GM21447 (cell line): ENCODE results near the gene TMEM109.

Experiments
- ATAC-seq: cut with Tn5 transposase; IDR thresholded peaks from one replicate; pipeline ENCODE4 v1.9.1; 2021; ENCODE audit not compliant: unreplicated experiment

Gene TMEM109

DNA sequence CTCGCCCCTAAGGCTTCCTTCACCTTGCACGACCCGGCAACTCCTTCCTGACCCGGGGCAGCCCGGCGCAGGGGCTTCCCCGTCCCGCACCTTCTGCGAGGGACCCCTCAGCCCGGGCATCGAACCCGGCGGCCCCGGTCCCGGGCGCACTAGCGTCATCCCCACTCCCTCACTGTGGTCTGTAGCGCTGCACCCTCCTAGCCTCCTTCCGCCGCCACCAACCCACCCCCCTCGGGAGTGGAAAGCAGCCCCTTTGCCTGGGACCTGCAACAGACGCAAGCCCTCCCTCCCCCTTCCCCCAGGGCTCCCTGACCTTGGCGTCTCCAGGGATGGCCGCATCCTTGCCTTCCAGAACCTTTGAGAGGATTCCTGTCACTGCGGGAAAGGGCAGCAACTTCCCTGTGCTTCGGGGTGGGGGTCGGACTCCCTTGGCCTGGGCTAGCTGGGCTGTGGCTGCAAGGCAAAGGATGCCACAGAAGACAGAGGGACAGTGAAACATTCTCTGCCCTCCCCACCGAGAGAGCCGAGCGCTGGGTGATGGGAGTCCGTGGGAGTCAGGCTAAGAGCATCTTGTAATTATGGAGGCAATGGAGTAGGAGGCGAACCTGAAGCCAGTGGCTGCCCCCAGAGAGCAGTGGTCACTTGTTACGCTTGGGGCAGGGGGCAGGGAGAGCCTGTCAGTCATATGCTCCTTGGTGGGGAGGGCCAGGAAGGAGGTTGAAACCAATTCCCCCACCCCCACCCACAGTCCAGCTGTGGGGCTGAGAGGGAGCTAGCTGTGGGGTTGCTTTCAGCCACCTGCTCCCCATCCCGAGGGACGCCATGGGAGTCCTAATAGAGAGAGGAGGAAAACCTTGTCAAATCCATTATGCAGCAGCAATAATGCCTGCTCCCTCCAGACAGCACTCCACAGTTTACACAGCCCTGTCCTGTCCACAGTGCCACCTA, 11.2 kb downstream of the TMEM109 start:
- no peak for ATAC-seq

DNA sequence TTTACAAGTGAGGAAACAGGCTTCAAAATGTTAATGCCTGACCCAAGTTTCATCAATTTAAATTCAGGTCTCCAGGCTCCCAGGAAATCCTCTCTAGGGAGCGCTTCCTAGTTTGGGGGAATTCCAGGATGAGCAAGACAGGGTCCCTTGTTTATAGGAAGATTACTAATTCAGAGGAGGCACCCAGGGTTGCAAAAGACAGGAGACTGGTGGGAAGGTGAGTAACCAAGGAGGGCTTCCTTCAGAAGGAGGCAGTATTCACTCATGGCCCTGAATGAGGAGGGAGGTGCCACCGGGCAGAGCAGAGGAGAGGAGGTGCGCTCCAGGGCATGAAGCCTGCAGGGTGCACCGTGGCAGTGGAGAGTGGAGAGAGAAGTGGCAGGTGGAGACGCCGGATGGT, 11.9 kb downstream of the TMEM109 start:
- no peak for ATAC-seq

DNA sequence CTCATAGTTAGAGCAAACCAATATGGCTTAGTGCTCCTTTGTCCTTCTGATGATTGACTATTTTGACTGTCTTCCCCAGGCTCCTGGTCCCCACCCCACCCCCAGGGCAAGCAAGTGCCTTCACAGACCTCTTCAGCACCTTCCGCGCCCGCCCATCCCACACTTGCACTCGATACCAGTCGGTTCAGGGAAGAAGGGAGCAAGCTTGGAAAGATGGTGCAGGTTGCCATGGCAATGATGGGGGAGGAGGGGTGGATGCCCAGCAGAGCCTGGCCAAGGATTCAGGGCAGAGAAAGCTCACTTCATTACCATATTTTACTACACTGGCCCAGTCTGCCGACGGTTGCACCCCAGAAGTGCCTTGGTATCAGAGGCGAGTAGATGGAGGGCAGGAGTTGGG, 12.5 kb downstream of the TMEM109 start:
- ATAC-seq = no peak

DNA sequence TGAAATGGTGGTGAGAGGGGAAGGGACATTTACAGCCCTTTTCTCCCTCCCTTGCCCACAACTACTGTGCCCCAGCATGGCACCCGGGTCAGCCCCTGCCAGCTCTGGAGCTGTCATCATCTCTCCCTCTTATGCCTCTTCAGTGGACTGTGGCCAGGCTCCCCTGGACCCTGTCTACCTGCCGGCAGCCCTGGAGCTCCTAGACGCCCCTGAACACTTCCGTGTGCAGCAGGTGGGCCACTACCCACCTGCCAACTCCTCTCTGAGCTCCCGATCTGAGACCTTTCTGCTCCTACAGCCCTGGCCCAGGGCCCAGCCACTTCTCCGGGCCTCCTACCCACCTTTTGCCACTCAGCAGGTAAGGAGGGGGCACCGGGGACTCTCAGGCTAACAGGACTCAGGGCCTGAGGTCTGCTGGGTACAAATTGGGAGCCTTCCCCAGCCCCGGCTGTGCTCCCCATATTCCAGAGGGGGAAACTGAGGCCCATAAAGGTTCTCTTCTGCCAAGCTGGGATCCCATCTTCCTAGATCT, 13.2 kb downstream of the TMEM109 start:
- ATAC-seq = no peak

DNA sequence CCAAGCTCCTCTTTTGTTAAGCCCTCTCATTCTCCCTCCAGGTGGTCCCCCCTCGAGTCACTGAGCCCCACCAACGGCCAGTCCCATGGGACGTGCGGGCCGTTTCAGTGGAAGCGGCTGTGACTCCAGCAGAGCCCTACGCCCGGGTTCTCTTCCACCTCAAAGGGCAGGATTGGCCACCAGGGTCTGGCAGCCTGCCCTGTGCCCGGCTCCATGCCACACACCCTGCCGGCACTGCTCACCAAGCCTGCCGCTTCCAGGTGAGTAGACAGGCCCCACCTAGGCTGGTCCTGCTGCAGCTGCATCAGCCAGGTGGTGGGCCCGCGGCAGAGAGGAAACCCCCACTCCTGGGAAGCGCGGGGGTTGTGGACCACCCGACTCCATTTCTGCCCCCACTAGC, 13.6 kb downstream of the TMEM109 start:
- no peak for ATAC-seq

DNA sequence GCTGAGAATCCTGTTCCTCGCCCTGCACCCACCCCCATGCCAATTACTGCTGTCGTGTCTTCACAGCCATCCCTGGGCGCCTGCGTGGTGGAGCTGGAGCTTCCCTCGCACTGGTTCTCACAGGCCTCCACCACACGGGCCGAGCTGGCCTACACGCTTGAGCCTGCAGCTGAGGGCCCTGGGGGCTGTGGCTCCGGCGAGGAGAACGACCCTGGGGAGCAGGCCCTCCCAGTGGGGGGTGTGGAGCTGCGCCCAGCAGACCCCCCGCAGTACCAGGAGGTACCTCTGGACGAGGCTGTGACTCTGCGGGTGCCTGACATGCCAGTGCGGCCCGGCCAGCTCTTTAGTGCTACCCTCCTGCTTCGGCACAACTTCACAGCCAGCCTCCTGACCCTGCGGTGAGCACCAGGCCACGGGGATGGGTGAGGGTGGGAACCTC, 14.6 kb downstream of the TMEM109 start:
- ATAC-seq = no peak

DNA sequence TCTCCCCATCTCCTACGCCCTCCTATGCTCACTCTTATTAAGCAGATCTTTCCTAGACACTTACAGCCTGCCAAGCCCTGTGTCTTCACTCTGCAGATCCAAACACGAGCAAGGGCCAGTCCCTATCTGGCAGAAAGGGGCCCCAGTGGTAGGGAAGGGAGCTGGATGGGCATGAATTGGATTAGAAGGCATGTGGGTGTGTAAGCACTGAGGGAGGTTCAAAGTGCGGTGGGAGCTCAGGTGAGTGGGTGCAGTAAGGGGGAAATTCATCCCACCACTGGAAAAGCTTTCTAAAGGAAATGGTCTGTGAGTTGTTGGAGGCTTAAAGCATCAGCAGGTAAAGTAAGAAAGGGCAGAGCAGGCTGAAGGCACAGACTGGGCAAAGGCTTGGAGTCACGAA, 15.8 kb downstream of the TMEM109 start:
- no peak for ATAC-seq

DNA sequence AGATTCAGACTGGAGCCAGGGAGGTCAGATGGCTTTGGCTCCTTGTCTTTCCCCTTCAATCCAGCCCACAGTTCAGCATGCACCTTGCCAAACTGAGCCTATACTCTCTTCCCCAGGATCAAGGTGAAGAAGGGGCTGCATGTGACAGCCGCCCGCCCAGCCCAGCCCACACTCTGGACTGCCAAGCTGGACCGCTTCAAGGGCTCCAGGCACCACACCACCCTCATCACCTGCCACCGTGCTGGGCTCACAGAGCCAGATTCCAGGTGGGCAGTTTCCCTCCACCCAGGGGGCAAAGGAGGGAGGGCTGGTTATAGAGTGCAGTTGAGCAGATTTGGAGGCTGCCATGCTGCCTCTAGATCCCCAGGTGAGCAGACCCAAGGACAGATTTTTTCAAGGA, 16.4 kb downstream of the TMEM109 start:
- ATAC-seq = no peak

DNA sequence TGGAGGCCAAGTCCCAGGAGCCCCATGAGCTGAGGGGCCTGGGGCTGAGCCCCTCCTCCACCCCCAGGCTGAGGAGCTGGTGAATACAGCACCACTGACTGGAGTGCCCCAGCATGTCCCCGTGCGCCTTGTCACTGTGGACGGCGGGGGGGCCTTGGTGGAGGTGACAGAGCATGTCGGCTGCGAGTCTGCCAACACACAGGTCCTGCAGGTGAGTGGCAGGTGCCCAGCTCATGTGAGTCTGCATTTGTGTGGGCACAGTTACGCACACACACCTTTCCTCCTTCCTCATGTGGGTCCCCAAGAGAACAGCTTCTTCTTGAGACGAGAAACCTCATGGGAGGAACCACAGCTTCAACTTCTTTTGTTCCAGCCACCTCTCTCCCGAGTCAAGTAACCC, 18.0 kb downstream of the TMEM109 start:
- no peak for ATAC-seq

DNA sequence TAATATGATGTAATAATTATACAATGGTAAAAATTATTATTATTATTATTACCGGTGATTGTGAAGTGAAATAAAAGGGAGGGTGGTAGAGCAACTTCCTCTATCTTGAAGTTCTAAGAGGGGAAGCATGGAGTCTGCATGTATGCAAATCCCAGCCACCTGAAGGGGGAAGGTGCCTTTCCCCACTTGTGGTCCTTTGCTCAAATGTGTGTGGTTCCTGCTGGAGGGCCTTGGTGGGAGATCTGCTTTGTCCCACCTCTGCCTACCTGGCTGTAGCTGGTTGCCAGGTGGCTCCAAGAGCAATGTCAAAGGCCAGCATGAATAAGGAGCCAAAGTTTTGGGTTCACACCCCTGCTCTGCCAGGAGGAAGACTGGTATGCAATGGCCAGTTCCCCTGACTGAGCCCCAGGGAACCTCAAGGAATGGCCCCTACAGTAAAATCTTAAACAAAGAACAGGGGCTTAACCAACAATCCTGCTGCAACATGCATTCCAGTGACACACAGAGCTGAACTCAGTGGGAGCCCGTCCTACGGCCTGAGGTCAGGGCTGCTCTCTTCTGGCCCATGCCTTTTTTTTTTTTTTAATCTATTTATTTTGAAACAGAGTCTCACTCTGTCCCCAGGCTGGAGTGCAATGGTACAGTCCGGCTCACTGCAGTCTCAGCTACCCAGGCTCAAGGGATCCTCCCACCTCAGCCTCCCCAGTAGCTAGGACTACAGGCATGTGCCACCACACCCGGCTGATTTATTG, 18.8 kb downstream of the TMEM109 start:
- no peak for ATAC-seq

DNA sequence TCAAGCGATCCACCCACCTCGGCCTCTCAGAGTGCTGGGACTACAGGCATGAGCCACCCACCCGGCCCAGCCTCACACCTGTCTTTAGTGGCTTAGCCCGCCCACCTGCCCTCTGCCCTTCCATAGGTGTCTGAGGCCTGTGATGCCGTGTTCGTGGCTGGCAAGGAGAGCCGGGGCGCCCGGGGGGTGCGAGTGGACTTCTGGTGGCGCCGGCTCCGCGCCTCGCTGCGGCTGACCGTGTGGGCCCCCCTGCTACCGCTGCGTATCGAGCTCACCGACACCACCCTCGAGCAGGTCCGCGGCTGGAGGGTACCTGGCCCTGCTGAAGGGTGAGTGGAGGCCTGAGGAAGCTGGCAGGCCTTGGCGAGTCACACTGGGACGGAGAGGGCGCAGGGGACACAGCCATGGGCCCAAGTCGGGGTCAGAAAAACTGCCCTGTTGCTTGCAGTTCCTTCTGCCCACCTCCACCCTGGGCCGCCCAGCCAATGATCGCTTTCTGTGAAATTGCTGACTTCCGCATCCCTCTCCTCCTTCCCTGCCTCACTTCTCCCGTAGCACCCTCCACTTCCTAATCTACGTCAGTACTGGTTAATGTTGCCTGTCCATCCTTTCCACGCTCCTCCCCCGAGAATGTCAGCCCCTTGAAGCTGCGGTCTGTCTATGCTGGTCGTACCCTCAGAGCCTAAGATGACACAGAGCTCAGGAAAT, 19.6 kb downstream of the TMEM109 start:
- ATAC-seq = no peak

DNA sequence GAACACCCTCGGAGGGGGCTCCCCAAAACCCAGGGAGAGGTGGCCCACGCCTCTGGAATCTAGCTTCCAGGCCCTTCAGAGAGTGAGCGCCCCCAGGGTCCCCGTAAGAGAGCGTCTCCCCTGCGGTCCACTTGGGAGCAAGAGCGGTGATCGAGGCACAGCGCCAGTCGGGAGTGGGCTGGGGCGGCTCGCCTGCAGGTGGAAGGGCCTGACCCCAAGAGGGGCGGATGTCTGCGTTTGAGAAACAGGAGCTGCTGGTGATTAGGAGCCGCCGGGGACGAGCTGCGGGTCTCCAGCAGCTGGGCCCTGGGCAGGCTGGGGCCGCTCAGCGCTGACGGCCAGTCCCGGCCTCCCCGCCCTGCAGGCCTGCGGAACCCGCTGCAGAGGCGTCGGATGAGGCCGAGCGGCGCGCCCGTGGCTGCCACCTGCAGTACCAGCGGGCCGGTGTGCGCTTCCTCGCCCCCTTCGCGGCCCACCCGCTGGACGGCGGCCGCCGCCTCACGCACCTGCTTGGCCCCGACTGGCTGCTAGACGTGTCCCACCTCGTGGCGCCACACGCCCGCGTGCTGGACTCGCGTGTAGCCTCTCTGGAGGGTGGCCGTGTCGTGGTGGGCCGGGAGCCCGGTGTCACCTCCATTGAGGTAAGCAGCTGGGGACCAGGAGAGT, 20.3 kb downstream of the TMEM109 start:
- no peak for ATAC-seq

DNA sequence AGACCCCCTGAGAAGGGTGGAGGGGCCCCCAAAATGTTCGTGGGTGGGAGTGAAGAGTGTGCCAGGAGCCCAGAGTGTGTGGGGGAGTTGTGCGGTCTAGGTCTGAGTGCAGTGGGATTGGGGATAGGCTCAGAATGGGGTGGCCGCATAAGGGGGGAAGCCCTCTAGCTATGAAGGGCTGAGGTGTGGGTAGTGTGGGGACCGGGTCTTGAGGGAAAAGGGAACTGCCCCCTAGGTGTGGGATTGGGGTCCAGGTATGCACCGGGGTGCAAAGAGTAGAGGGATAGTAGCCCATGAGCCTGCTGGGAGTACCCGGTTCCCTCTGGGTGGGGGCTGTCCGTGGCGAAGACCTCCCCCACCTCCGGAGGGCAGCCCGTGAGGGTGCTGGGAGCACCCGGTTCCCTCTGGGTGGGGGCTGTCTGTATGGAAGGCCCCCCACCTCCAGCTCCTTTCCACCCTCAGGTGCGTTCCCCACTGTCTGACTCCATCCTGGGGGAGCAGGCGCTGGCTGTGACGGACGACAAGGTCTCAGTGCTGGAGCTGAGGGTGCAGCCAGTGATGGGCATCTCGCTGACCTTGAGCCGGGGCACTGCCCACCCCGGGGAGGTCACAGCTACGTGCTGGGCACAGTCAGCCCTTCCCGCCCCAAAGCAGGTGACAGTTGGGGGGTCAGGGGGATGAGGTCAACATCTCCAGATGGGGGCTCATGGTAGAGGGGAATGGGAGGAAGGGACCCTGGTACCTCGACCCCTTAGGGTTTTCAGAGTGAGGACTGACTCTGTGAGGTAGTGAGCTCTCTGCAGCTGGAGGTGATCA, 21.0 kb downstream of the TMEM109 start:
- ATAC-seq = no peak

DNA sequence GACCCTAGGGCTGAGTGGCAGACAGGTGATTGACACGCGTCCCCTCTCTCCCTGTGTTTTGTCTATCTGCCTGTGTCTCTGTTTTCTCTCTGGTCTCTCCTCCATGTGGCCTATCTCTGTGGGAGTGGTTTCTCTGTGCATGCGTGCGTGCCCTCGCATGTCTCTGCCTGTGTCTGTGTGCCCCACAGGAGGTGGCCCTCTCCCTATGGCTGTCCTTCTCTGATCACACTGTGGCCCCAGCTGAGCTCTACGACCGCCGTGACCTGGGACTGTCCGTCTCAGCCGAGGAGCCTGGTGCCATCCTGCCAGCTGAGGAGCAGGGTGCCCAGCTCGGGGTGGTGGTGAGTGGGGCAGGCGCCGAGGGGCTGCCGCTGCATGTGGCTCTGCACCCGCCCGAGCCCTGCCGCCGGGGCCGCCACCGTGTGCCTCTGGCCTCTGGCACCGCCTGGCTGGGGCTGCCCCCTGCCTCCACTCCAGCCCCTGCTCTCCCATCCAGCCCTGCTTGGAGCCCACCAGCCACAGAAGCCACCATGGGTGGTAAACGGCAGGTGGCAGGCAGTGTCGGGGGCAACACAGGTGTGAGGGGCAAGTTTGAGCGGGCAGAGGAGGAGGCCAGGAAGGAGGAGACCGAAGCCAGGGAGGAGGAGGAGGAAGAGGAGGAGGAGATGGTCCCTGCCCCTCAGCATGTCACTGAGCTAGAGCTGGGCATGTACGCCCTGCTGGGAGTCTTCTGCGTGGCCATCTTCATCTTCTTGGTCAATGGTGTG, 21.9 kb downstream of the TMEM109 start:
- no peak for ATAC-seq

DNA sequence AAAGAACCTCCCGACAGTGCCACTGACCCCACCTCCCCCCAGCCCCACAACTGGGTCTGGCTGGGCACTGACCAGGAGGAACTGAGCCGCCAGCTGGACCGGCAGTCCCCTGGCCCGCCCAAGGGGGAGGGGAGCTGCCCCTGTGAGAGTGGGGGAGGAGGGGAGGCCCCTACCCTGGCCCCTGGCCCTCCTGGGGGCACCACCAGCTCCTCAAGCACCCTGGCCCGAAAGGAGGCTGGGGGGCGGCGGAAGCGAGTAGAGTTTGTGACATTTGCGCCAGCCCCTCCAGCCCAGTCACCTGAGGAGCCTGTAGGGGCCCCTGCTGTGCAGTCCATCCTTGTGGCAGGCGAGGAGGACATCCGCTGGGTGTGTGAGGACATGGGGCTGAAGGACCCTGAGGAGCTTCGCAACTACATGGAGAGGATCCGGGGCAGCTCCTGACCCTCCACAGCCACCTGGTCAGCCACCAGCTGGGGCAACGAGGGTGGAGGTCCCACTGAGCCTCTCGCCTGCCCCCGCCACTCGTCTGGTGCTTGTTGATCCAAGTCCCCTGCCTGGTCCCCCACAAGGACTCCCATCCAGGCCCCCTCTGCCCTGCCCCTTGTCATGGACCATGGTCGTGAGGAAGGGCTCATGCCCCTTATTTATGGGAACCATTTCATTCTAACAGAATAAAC, 22.6 kb downstream of the TMEM109 start:
- no peak for ATAC-seq

DNA sequence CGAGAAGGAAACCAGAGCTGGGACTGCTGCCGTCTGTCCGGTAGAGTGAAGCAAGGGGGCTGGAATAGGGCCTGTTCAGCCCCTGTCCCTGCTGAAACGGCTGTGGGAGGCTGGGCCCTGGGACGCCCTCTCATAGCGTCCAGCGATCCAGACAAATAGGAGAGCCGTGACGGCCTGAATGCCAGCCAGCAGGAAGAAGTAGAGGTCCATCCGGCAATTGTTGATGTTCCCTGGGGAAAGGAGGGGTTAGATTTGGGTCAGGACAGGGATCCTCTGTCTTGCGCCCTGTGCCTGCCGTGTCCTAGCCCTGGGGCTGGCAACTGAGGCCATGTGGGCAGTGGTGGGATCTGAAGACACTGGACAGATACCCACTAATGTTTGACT, 23.2 kb downstream of the TMEM109 start:
- ATAC-seq = no peak

DNA sequence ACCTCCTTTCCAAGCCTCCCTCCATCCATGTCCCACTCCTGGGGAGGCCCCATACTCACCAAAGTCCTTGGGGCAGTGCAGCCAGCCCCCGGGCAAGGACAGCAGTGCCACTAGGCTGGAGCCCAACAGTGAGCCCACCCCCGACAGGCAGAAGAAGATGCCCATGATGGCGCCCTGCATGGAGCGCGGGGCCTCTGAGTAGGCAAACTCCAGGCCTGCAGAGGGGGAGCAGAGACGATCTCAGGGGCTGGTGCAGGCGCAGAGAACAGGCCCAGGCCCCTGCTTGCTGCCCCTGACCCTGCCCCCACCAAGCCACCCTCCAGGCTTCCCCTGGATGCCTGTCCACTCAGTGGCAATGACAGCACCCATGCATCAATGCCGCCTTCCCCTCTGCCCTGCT, 23.9 kb downstream of the TMEM109 start:
- no peak for ATAC-seq

DNA sequence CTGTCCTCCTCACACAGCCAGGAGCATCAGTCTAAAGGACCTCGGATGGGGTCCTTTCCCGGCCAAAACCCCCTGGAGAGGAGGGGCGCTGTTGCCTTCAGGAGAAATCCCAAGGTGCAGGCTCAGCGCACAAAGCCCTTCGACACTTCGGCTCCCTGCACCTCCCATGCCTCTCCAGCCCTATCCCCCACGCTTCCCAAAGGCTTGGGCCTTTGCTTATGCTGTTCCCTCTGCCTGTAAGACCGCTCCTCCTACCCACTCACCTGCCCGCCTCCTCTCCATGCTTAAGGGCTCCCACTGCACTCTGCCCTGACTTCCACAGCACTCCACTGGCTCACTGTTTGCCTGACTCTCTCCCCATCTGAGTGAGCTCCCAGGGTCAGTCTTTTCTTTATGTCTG, 24.5 kb downstream of the TMEM109 start:
- no peak for ATAC-seq

DNA sequence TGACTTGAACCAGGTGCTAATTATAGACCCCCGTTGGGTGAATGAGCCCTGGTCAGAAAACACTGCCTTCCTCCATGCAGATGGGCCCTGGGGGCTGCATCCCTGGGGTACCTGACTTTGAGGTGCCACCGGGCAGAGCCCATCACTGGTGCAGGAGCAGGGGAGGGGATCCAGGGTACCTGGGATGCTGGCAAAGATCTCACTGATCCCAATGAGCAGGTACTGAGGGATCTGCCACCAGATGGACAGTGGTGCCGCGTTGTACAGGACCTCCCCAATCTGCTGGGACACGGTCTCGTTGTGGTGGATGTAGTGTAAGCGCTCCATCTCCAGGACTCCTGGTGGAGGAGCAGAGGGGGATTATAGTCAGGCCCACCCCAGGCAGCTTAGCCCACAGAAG, 25.3 kb downstream of the TMEM109 start:
- no peak for ATAC-seq
